ENCODE measurements around the gene CEMIP.

CEMIP gene

DNA sequence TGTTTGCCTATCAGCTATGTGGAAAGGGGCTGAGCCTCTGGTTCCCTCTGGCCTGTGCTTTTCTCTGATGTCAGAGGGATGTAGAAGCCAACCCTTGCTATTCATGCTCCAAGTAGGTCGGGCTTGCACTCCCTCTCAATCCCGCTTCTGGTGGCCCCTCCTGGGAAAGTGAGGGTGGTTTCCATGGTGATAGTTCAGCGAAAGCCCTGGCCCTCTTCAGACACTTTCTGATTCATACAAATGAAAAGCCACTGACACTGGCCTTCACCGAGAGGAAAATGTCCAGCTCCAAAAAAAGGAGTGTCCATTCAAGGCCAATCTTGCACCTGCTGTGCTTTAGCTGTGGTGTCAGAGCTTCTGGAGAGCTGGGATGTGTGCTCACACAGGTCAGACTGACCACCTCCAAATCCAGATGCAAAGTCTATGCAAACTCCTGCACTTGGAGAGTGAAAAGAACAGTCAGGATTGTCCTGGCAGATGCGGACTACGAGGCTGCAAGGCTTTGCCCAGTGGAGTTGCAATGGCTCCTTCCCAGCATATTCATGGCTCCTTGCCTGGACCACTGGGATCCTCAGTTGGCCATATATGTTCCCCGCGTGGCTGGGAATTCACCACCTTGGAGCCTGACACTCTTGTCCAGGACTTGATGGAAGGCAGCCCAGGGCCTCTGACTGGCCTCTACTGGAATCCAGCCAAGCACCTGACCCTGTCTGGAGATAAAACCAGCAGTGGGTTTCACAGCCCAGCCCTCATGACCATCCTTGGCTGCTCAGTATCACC is 96.6 kb downstream of the CEMIP start:
- no peak overlapping the region for H3K27ac ChIP-seq (ENCODE audit: low read depth, low read length)
- no peaks in the 10 kb centered on the region for H3K4me1 ChIP-seq (ENCODE audit: control insufficient read depth in 1 of 2, insufficient read depth in 2 of 2, low read length in 2 of 2)
- H3K9me3 ChIP-seq (ENCODE audit: control insufficient read depth in 1 of 2, low read length in 2 of 2): no peaks in the 10 kb centered on the region
- H3K4me3 ChIP-seq (ENCODE audit: low read depth in 1 of 2, low read length in 2 of 2): no peak overlapping the region
- H3K9ac ChIP-seq (ENCODE audit: low read depth in 1 of 2, low read length in 2 of 2): no peak overlapping the region
- H3K27me3 ChIP-seq (ENCODE audit: control insufficient read depth in 1 of 2, insufficient read depth in 2 of 2, low read length in 2 of 2): no peaks in the 10 kb centered on the region
- H3K36me3 ChIP-seq (ENCODE audit: control insufficient read depth in 1 of 2, insufficient read depth in 2 of 2, low read length in 2 of 2): no peaks in the 10 kb centered on the region

DNA sequence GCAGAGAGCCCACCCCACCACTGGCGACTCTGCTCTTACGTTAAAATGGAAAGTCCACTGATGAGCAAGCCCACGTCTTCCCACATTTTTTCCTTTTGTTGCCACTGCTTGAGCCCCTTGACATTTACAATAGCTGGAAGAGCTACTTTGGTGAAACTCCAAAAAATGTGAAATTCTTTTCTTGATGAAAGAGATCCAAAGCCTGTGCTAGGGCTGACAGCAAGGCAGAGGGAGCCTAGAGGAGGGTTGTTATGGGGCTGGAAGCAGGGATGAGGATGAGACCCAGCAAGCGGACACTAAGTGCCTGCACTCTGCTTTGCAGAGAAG is 97.1 kb downstream of the CEMIP start:
- Histone ChIP-seq H3K4me1 (ENCODE audit: control insufficient read depth in 1 of 2, insufficient read depth in 2 of 2, low read length in 2 of 2) (no peaks in the 10 kb centered on the region), H3K9ac (ENCODE audit: low read depth in 1 of 2, low read length in 2 of 2) (no peak overlapping the region), H3K36me3 (ENCODE audit: control insufficient read depth in 1 of 2, insufficient read depth in 2 of 2, low read length in 2 of 2) (no peaks in the 10 kb centered on the region), H3K27me3 (ENCODE audit: control insufficient read depth in 1 of 2, insufficient read depth in 2 of 2, low read length in 2 of 2) (no peaks in the 10 kb centered on the region), H3K4me3 (ENCODE audit: low read depth in 1 of 2, low read length in 2 of 2) (no peak overlapping the region), H3K9me3 (ENCODE audit: control insufficient read depth in 1 of 2, low read length in 2 of 2) (no peaks in the 10 kb centered on the region), H3K27ac (ENCODE audit: low read depth, low read length) (no peak overlapping the region)

DNA sequence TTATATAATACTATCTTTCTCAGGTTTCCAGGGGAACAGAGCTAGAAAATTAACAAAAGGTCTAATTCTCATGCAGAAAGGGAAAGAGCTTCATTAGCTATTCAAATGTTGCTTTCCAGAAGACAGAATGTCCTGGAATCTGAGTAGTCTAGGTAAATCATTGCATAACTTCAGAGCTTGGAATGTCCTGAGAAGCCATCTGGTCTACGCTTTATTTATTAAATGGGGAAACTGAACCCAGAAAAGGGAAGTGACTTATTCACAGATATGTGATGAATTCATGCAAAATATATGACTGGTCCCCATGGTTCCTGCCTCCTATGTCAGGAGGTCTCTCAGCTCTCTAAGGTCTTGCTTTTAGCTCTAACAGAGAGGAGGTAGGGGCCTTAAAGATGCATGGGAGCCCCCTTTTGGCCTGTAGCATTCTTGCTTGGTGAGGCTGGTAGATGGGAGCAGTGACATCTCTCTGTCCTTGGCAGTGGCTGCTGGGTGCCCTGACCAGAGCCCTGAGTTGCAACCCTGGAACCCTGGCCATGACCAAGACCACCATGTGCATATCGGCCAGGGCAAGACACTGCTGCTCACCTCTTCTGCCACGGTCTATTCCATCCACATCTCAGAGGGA is 99.2 kb downstream of the CEMIP start:
- no peak overlapping the region for H3K27ac ChIP-seq (ENCODE audit: low read depth, low read length)

DNA sequence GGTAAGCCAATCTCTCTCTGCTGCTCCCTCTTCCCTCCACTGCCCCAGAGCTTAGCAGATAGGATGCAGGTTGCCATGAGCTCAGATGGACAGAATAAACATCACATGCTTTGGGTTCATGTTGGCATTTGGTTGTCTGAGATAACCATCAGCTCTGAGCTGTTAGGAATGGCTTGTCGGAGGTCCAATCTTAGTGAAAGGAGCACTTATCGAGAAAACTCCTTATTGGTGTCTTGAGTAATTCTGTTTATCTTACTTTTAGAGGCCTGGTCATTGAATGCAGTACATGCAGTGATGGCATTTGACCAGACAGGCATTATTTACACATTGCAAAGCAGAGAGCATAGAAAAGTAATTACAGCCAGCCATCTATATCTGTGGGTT is 99.7 kb downstream of the CEMIP start:
- Histone ChIP-seq H3K4me1 (ENCODE audit: control insufficient read depth in 1 of 2, insufficient read depth in 2 of 2, low read length in 2 of 2) (no peaks in the 10 kb centered on the region), H3K27me3 (ENCODE audit: control insufficient read depth in 1 of 2, insufficient read depth in 2 of 2, low read length in 2 of 2) (no peaks in the 10 kb centered on the region), H3K4me3 (ENCODE audit: low read depth in 1 of 2, low read length in 2 of 2) (no peak overlapping the region), H3K36me3 (ENCODE audit: control insufficient read depth in 1 of 2, insufficient read depth in 2 of 2, low read length in 2 of 2) (no peaks in the 10 kb centered on the region), H3K27ac (ENCODE audit: low read depth, low read length) (no peak overlapping the region), H3K9ac (ENCODE audit: low read depth in 1 of 2, low read length in 2 of 2) (no peak overlapping the region), H3K9me3 (ENCODE audit: control insufficient read depth in 1 of 2, low read length in 2 of 2) (no peaks in the 10 kb centered on the region)

More for the DNA sequence above, 99.2 kb downstream of the CEMIP start:
- H3K9ac ChIP-seq (ENCODE audit: low read depth in 1 of 2, low read length in 2 of 2): no peak overlapping the region
- no peaks in the 10 kb centered on the region for H3K4me1 ChIP-seq (ENCODE audit: control insufficient read depth in 1 of 2, insufficient read depth in 2 of 2, low read length in 2 of 2)
- no peaks in the 10 kb centered on the region for H3K36me3 ChIP-seq (ENCODE audit: control insufficient read depth in 1 of 2, insufficient read depth in 2 of 2, low read length in 2 of 2)
- H3K27me3 ChIP-seq (ENCODE audit: control insufficient read depth in 1 of 2, insufficient read depth in 2 of 2, low read length in 2 of 2): no peaks in the 10 kb centered on the region
- H3K9me3 ChIP-seq (ENCODE audit: control insufficient read depth in 1 of 2, low read length in 2 of 2): no peaks in the 10 kb centered on the region
- no peak overlapping the region for H3K4me3 ChIP-seq (ENCODE audit: low read depth in 1 of 2, low read length in 2 of 2)

DNA sequence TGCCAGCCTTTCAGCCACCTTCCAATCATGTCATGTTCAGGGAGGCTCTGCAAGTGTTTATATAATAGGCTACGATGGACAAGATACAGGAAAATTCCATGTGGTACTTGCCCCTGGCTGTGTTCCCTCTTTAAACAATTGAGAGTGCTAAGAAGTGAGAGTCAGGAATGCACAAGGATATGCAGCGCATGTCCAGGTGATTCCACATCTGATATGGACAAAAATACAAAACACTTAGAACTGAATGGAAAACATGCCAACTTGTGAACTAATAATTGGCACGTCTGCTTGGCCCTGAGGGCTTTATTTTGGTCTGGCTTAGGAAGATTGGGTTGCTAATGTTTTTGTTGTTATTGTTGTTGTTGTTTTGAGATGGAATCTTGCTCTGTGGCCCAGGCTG is 100.9 kb downstream of the CEMIP start:
- Histone ChIP-seq H3K36me3 (ENCODE audit: control insufficient read depth in 1 of 2, insufficient read depth in 2 of 2, low read length in 2 of 2) (no peaks in the 10 kb centered on the region), H3K9me3 (ENCODE audit: control insufficient read depth in 1 of 2, low read length in 2 of 2) (no peaks in the 10 kb centered on the region), H3K4me3 (ENCODE audit: low read depth in 1 of 2, low read length in 2 of 2) (no peak overlapping the region), H3K9ac (ENCODE audit: low read depth in 1 of 2, low read length in 2 of 2) (no peak overlapping the region), H3K27me3 (ENCODE audit: control insufficient read depth in 1 of 2, insufficient read depth in 2 of 2, low read length in 2 of 2) (no peaks in the 10 kb centered on the region), H3K4me1 (ENCODE audit: control insufficient read depth in 1 of 2, insufficient read depth in 2 of 2, low read length in 2 of 2) (no peaks in the 10 kb centered on the region), H3K27ac (ENCODE audit: low read depth, low read length) (no peak overlapping the region)

DNA sequence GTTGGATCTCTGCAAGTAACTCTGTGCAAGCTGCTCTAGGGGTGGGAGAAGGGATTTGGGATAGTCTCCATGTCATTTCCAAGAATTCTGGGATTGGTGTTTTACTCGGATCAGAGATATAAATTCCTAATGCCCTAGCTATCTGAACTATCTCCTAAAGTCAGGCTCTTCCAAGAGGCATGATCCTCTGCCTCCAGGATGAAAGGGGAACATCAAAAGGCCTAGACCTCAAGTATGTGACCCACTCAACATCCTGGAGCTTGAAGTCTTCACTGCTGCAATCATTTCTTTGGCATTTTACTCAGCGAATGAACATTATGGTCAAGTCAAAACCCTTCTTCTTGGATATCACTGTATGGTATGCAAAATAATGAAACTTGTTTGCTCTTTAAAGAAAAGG is 104.5 kb downstream of the CEMIP start:
- Histone ChIP-seq H3K9ac (ENCODE audit: low read depth in 1 of 2, low read length in 2 of 2) (no peak overlapping the region), H3K27ac (ENCODE audit: low read depth, low read length) (no peak overlapping the region), H3K27me3 (ENCODE audit: control insufficient read depth in 1 of 2, insufficient read depth in 2 of 2, low read length in 2 of 2) (no peaks in the 10 kb centered on the region), H3K4me1 (ENCODE audit: control insufficient read depth in 1 of 2, insufficient read depth in 2 of 2, low read length in 2 of 2) (no peaks in the 10 kb centered on the region), H3K4me3 (ENCODE audit: low read depth in 1 of 2, low read length in 2 of 2) (no peak overlapping the region), H3K36me3 (ENCODE audit: control insufficient read depth in 1 of 2, insufficient read depth in 2 of 2, low read length in 2 of 2) (no peaks in the 10 kb centered on the region), H3K9me3 (ENCODE audit: control insufficient read depth in 1 of 2, low read length in 2 of 2) (no peaks in the 10 kb centered on the region)

DNA sequence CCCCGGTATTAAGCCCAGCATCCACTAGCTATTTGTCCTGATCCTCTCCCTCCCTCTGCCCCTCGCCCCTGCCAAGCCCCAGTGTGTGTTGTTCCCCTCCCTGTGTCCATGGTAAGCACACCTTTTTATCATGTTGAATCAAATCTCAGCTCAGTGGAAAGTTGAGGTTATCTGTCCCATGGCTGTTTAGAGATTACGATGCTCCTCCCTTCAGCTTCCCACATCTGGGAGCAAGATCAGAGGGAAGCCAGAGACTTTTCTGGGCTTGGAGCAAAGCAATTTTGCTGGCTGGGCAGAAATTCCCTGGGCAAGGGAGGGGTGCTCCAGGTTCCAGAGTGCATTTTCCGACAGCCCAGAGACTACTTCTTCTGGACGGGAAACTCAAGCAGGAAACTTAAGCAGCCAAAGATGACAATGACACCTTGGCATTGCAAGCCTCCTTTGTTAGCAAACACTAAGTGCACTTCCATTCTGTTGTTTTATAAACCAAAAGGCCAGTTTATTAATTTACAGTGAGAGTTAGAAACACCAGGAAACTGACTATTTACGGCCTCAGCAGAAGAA is 105.9 kb downstream of the CEMIP start:
- Histone ChIP-seq H3K36me3 (ENCODE audit: control insufficient read depth in 1 of 2, insufficient read depth in 2 of 2, low read length in 2 of 2) (no peaks in the 10 kb centered on the region), H3K4me3 (ENCODE audit: low read depth in 1 of 2, low read length in 2 of 2) (no peak overlapping the region), H3K4me1 (ENCODE audit: control insufficient read depth in 1 of 2, insufficient read depth in 2 of 2, low read length in 2 of 2) (no peaks in the 10 kb centered on the region), H3K27me3 (ENCODE audit: control insufficient read depth in 1 of 2, insufficient read depth in 2 of 2, low read length in 2 of 2) (no peaks in the 10 kb centered on the region), H3K9ac (ENCODE audit: low read depth in 1 of 2, low read length in 2 of 2) (no peak overlapping the region), H3K27ac (ENCODE audit: low read depth, low read length) (no peak overlapping the region), H3K9me3 (ENCODE audit: control insufficient read depth in 1 of 2, low read length in 2 of 2) (no peaks in the 10 kb centered on the region)

DNA sequence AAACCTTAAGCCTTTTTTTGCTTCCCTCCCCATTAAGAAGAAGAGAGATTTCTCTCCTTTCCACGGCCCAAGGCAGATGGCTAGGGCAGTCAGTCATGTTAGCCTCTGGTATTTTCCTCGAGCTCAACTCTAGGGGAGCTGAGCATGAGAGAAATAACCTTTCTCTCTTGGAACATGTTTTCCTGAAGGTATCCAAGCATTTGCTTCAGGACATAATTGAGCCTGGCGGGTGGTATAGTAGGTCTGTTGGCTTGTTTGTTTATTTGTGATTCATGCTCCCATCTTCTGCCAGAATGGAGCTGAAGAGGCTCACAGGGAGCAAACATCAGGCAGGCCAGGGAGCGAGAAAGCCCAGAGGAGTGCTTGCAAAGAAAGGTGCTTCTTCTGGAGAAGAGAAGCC is 108.0 kb downstream of the CEMIP start:
- no peaks in the 10 kb centered on the region for H3K9me3 ChIP-seq (ENCODE audit: control insufficient read depth in 1 of 2, low read length in 2 of 2)
- no peaks in the 10 kb centered on the region for H3K4me1 ChIP-seq (ENCODE audit: control insufficient read depth in 1 of 2, insufficient read depth in 2 of 2, low read length in 2 of 2)
- H3K9ac ChIP-seq (ENCODE audit: low read depth in 1 of 2, low read length in 2 of 2): no peak overlapping the region
- no peak overlapping the region for H3K4me3 ChIP-seq (ENCODE audit: low read depth in 1 of 2, low read length in 2 of 2)
- no peaks in the 10 kb centered on the region for H3K27me3 ChIP-seq (ENCODE audit: control insufficient read depth in 1 of 2, insufficient read depth in 2 of 2, low read length in 2 of 2)
- no peaks in the 10 kb centered on the region for H3K36me3 ChIP-seq (ENCODE audit: control insufficient read depth in 1 of 2, insufficient read depth in 2 of 2, low read length in 2 of 2)
- H3K27ac ChIP-seq (ENCODE audit: low read depth, low read length): no peak overlapping the region

DNA sequence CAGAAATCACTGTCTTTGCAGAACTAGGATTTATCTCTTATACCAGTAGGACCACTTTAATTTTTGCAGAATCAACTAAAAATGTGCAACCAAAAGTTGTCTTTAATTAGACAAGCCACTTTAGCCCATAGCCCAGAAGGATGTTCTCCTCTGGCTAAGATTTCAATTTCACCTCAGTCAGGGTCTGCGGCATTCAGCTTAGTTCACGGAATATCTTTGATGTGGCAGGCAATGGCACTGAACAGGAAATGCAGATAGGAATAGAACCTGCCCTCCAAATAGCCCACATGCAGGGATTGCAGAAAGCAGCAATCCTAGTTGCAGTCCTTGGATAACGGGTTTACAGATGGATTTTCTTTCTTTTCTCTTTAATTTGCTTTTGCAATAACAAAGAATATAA is 109.7 kb downstream of the CEMIP start:
- Histone ChIP-seq H3K9ac (ENCODE audit: low read depth in 1 of 2, low read length in 2 of 2) (no peak overlapping the region), H3K36me3 (ENCODE audit: control insufficient read depth in 1 of 2, insufficient read depth in 2 of 2, low read length in 2 of 2) (no peaks in the 10 kb centered on the region), H3K9me3 (ENCODE audit: control insufficient read depth in 1 of 2, low read length in 2 of 2) (no peaks in the 10 kb centered on the region)

DNA sequence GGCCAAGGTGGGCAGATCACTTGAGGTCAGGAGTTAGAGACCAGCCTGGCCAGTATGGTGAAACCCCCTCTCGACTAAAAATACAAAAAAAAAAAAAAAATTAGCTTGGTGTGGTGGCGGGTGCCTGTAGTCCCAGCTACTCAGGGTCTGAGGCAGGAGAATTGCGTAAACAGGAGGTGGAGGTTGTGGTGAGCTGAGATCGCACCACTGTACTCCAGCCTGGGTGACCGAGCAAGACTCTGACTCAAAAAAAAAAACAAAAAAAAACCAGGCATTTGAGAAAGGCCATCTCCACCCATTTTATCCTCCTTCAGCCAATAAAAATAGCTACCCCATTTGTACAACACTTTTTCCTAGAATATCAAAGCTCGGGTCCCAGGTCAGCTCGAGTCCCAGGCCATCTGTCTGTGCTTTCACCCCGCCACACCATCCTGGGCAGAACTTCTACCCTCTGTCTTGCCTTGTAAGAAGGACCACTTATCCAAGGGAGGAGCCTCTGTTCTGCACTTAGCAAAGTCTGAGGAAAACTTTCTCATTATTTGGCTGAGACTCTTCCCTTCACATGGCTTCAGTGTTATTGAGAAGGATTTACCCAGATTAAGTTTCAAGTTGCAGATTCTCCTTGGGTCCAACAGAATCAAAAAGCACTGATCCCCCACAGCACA is 111.3 kb downstream of the CEMIP start:
- Histone ChIP-seq H3K27ac (ENCODE audit: low read depth, low read length) (no peak overlapping the region), H3K27me3 (ENCODE audit: control insufficient read depth in 1 of 2, insufficient read depth in 2 of 2, low read length in 2 of 2) (no peaks in the 10 kb centered on the region)

More for the DNA sequence above, 109.7 kb downstream of the CEMIP start:
- no peak overlapping the region for H3K27ac ChIP-seq (ENCODE audit: low read depth, low read length)
- no peak overlapping the region for H3K4me3 ChIP-seq (ENCODE audit: low read depth in 1 of 2, low read length in 2 of 2)
- no peaks in the 10 kb centered on the region for H3K27me3 ChIP-seq (ENCODE audit: control insufficient read depth in 1 of 2, insufficient read depth in 2 of 2, low read length in 2 of 2)
- H3K4me1 ChIP-seq (ENCODE audit: control insufficient read depth in 1 of 2, insufficient read depth in 2 of 2, low read length in 2 of 2): no peaks in the 10 kb centered on the region

More for the DNA sequence above, 111.3 kb downstream of the CEMIP start:
- H3K4me3 ChIP-seq (ENCODE audit: low read depth in 1 of 2, low read length in 2 of 2): no peak overlapping the region
- no peaks in the 10 kb centered on the region for H3K9me3 ChIP-seq (ENCODE audit: control insufficient read depth in 1 of 2, low read length in 2 of 2)
- H3K36me3 ChIP-seq (ENCODE audit: control insufficient read depth in 1 of 2, insufficient read depth in 2 of 2, low read length in 2 of 2): no peaks in the 10 kb centered on the region
- no peak overlapping the region for H3K9ac ChIP-seq (ENCODE audit: low read depth in 1 of 2, low read length in 2 of 2)
- no peaks in the 10 kb centered on the region for H3K4me1 ChIP-seq (ENCODE audit: control insufficient read depth in 1 of 2, insufficient read depth in 2 of 2, low read length in 2 of 2)
